ENCODE results near the gene MINDY4B. TPM values are rescaled to one million over a fixed set of nuclear protein-coding genes. Genes with fewer than 3 reads are reported as not detected.

The MINDY4B gene
- total and polyA plus RNA-seq, 2 experiments from 2014 or later: not detected

DNA sequence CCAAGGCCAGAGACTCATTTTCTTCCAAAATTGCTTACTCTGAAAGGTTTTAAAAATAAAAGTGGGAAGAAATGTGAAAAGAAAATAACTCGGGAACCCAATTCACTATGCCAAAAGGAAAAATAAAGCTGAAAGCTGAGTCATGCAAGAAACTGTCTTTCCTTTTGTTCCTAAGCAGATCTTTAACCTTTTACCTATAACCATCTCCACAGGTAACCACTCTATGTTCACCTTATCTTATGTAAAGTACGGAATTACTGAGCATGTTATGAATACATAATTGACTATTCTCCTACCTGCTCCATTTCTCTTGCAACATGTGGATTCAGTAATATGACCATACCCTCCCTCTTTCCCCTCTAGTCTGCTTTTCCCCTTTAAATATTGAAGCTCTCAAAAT is 62.0 kb downstream of the MINDY4B start:
- DNase-seq (ENCODE audit: low spot score): no peak
- TF ChIP-seq ZNF331 (CRISPR knock-in tag; IDR thresholded peaks at IDR 0.05; ENCODE audit: low read depth): no peak
- TF ChIP-seq, protein P1, sequence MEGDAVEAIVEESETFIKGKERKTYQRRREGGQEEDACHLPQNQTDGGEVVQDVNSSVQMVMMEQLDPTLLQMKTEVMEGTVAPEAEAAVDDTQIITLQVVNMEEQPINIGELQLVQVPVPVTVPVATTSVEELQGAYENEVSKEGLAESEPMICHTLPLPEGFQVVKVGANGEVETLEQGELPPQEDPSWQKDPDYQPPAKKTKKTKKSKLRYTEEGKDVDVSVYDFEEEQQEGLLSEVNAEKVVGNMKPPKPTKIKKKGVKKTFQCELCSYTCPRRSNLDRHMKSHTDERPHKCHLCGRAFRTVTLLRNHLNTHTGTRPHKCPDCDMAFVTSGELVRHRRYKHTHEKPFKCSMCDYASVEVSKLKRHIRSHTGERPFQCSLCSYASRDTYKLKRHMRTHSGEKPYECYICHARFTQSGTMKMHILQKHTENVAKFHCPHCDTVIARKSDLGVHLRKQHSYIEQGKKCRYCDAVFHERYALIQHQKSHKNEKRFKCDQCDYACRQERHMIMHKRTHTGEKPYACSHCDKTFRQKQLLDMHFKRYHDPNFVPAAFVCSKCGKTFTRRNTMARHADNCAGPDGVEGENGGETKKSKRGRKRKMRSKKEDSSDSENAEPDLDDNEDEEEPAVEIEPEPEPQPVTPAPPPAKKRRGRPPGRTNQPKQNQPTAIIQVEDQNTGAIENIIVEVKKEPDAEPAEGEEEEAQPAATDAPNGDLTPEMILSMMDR (conservative IDR thresholded peaks at IDR 0.05; ENCODE audit: low read depth in 2 of 2): no peak
- TF ChIP-seq, protein P2, sequence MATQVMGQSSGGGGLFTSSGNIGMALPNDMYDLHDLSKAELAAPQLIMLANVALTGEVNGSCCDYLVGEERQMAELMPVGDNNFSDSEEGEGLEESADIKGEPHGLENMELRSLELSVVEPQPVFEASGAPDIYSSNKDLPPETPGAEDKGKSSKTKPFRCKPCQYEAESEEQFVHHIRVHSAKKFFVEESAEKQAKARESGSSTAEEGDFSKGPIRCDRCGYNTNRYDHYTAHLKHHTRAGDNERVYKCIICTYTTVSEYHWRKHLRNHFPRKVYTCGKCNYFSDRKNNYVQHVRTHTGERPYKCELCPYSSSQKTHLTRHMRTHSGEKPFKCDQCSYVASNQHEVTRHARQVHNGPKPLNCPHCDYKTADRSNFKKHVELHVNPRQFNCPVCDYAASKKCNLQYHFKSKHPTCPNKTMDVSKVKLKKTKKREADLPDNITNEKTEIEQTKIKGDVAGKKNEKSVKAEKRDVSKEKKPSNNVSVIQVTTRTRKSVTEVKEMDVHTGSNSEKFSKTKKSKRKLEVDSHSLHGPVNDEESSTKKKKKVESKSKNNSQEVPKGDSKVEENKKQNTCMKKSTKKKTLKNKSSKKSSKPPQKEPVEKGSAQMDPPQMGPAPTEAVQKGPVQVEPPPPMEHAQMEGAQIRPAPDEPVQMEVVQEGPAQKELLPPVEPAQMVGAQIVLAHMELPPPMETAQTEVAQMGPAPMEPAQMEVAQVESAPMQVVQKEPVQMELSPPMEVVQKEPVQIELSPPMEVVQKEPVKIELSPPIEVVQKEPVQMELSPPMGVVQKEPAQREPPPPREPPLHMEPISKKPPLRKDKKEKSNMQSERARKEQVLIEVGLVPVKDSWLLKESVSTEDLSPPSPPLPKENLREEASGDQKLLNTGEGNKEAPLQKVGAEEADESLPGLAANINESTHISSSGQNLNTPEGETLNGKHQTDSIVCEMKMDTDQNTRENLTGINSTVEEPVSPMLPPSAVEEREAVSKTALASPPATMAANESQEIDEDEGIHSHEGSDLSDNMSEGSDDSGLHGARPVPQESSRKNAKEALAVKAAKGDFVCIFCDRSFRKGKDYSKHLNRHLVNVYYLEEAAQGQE (IDR thresholded peaks at IDR 0.05; ENCODE audit: unreplicated experiment): no peak
- TF ChIP-seq EZH2phosphoT487 (IDR thresholded peaks at IDR 0.05; ENCODE audit: unreplicated experiment): no peak
- no peak for TF ChIP-seq CREB1 (CRISPR knock-in tag; IDR thresholded peaks at IDR 0.05; ENCODE audit: low read depth)
- TF ChIP-seq NANOG (IDR thresholded peaks at IDR 0.05; ENCODE audit: borderline replicate concordance): no peak
- TF ChIP-seq, protein P3, sequence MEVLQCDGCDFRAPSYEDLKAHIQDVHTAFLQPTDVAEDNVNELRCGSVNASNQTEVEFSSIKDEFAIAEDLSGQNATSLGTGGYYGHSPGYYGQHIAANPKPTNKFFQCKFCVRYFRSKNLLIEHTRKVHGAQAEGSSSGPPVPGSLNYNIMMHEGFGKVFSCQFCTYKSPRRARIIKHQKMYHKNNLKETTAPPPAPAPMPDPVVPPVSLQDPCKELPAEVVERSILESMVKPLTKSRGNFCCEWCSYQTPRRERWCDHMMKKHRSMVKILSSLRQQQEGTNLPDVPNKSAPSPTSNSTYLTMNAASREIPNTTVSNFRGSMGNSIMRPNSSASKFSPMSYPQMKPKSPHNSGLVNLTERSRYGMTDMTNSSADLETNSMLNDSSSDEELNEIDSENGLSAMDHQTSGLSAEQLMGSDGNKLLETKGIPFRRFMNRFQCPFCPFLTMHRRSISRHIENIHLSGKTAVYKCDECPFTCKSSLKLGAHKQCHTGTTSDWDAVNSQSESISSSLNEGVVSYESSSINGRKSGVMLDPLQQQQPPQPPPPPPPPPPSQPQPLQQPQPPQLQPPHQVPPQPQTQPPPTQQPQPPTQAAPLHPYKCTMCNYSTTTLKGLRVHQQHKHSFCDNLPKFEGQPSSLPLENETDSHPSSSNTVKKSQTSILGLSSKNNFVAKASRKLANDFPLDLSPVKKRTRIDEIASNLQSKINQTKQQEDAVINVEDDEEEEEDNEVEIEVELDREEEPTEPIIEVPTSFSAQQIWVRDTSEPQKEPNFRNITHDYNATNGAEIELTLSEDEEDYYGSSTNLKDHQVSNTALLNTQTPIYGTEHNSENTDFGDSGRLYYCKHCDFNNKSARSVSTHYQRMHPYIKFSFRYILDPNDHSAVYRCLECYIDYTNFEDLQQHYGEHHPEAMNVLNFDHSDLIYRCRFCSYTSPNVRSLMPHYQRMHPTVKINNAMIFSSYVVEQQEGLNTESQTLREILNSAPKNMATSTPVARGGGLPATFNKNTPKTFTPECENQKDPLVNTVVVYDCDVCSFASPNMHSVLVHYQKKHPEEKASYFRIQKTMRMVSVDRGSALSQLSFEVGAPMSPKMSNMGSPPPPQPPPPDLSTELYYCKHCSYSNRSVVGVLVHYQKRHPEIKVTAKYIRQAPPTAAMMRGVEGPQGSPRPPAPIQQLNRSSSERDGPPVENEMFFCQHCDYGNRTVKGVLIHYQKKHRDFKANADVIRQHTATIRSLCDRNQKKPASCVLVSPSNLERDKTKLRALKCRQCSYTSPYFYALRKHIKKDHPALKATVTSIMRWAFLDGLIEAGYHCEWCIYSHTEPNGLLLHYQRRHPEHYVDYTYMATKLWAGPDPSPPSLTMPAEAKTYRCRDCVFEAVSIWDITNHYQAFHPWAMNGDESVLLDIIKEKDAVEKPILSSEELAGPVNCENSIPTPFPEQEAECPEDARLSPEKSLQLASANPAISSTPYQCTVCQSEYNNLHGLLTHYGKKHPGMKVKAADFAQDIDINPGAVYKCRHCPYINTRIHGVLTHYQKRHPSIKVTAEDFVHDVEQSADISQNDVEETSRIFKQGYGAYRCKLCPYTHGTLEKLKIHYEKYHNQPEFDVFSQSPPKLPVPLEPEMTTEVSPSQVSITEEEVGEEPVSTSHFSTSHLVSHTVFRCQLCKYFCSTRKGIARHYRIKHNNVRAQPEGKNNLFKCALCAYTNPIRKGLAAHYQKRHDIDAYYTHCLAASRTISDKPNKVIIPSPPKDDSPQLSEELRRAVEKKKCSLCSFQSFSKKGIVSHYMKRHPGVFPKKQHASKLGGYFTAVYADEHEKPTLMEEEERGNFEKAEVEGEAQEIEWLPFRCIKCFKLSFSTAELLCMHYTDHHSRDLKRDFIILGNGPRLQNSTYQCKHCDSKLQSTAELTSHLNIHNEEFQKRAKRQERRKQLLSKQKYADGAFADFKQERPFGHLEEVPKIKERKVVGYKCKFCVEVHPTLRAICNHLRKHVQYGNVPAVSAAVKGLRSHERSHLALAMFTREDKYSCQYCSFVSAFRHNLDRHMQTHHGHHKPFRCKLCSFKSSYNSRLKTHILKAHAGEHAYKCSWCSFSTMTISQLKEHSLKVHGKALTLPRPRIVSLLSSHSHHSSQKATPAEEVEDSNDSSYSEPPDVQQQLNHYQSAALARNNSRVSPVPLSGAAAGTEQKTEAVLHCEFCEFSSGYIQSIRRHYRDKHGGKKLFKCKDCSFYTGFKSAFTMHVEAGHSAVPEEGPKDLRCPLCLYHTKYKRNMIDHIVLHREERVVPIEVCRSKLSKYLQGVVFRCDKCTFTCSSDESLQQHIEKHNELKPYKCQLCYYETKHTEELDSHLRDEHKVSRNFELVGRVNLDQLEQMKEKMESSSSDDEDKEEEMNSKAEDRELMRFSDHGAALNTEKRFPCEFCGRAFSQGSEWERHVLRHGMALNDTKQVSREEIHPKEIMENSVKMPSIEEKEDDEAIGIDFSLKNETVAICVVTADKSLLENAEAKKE (CRISPR knock-in tag; IDR thresholded peaks at IDR 0.05): no peak
- no peak for TF ChIP-seq POLR2AphosphoS5 (IDR thresholded peaks at IDR 0.05; ENCODE audit: low read depth)
- no peak for TF ChIP-seq ZNF114 (CRISPR knock-in tag; IDR thresholded peaks at IDR 0.05)
- TF ChIP-seq JUNB (IDR thresholded peaks at IDR 0.05; ENCODE audit: unreplicated experiment): no peak
- TF ChIP-seq ETS1 (IDR thresholded peaks at IDR 0.05): no peak
- TF ChIP-seq STAT1 (IDR thresholded peaks at IDR 0.05; ENCODE audit: unreplicated experiment): no peak
- no peak for TF ChIP-seq EZH2 (IDR thresholded peaks at IDR 0.05; ENCODE audit: low read depth, unreplicated experiment)
- H3K27me3 Mint-ChIP-seq (ENCODE audit: insufficient read depth, low read depth, poor library complexity): peaks cover 24% of the 10 kb centered on the region

More for the DNA sequence above, 62.0 kb downstream of the MINDY4B start:
- peaks cover 26% of the 10 kb centered on the region for H3K4me1 ChIP-seq (ENCODE audit: insufficient read depth)
- no peak overlapping the region for H3K27ac ChIP-seq (ENCODE audit: low read depth)
- peaks cover 20% of the 10 kb centered on the region for H3K4me1 Mint-ChIP-seq
- no peaks in the 10 kb centered on the region for H3K79me2 ChIP-seq (replicated peaks; ENCODE audit: insufficient read depth)
- no peaks in the 10 kb centered on the region for H4K20me1 ChIP-seq (replicated peaks; ENCODE audit: insufficient read depth)
- H3K36me3 Mint-ChIP-seq (ENCODE audit: low read depth): no peaks in the 10 kb centered on the region
- no peaks in the 10 kb centered on the region for H3K36me3 ChIP-seq (ENCODE audit: insufficient read depth)
- H3K9me3 Mint-ChIP-seq: no peaks in the 10 kb centered on the region
- no peak overlapping the region for H3K27ac Mint-ChIP-seq
- H2AFZ ChIP-seq: peak overlapping the region; percentile 30; the same call in 1 of the 2 replicates
- ATAC-seq: no peak
- H3K4me3 Mint-ChIP-seq: no peak overlapping the region
- H3K9me2 ChIP-seq (ENCODE audit: insufficient read depth): peaks cover 7% of the 10 kb centered on the region; the same call in 1 of the 2 replicates
- no peak overlapping the region for H3K4me3 ChIP-seq
- peaks cover 25% of the 10 kb centered on the region for H3K27me3 ChIP-seq (ENCODE audit: insufficient read depth)
- no peaks in the 10 kb centered on the region for H3F3A ChIP-seq (replicated peaks; ENCODE audit: low read depth)
- H3K4me2 ChIP-seq: 0 out of 2 replicates have a peak overlapping the region, but pooled peaks have one; percentile 9

Data from GM23338 (cell line).